Ascending aorta (tissue), 2 donors: Measurements from ENCODE around the gene GLO1. TPM values are rescaled to one million over a fixed set of nuclear protein-coding genes. Genes with fewer than 3 reads are reported as not detected.

Experiments
- DNase-seq, 2 donors: peaks; one replicate each; pipeline ENCODE4 v3.0.0-alpha.2; 2019; ENCODE audit warnings: low spot score in 2 of 2
- H3K27ac ChIP-seq, 2 donors: fragments of 200-600 bp; sonication (generic); one replicate each; pipeline ENCODE4 v1.5.1; 2016 to 2017; ENCODE audit warnings: mild to moderate bottlenecking in 1 of 2
- H3K27me3 ChIP-seq: fragments of 200-600 bp; sonication (generic); one replicate; pipeline ENCODE4 v1.5.1; 2017
- H3K36me3 ChIP-seq, 2 donors: fragments of 200-600 bp; sonication (generic); one replicate each; pipeline ENCODE4 v1.5.1; 2016
- H3K4me1 ChIP-seq, 2 donors: fragments of 200-600 bp; sonication (generic); one replicate each; pipeline ENCODE4 v1.5.1; 2016 to 2017; ENCODE audit warnings: mild to moderate bottlenecking in 1 of 2
- H3K4me3 ChIP-seq, 2 donors: fragments of 200-600 bp; sonication (generic); one replicate each; pipeline ENCODE4 v1.5.1; 2016 to 2017; ENCODE audit warnings: mild to moderate bottlenecking in 1 of 2
- H3K9me3 ChIP-seq, 2 donors: fragments of 200-600 bp; sonication (generic); one replicate each; pipeline ENCODE4 v1.5.1; 2016
- CTCF ChIP-seq, 3 experiments: fragments of 200-600 bp in 2 of 3; fragments of 450-650 bp in 1 of 3; sonication (generic) in 2 of 3; IDR thresholded peaks; one replicate each; pipeline ENCODE4 v1.5.1; 2016 to 2019; ENCODE audit warnings: antibody characterized with exemption in 3 of 3, mild to moderate bottlenecking in 1 of 3, moderate library complexity in 1 of 3
- intact Hi-C: fragments of 100-400 bp; cut with DNase I; formaldehyde crosslinking; loops from one replicate; pipeline ENCODE4 v1.15.1; 2023
- total RNA-seq: library from RNA; depleted of rRNA; stranded (reverse); fragments of >200 nt; gene quantifications from one replicate; pipeline ENCODE4 v1.1.0, GENCODE V29; 2016

GLO1 gene
- total RNA-seq, 1 donor from 2014 or later: 32.6 TPM

GRCh38 chr6:38715016-38715689, 12.2 kb upstream of the GLO1 start, which contains the start of gene DNAH8:
DNAH8 (plus strand) TSS chr6:38715311; CDS start chr6:38722810, 7,499 bp downstream.
- Histone ChIP-seq H3K27ac (no peak within 1 kb of the TSS), H3K36me3 (no peaks in the 10 kb centered on the region), H3K9me3 (no peaks in the 10 kb centered on the region), H3K4me1 (peaks cover 0 to 5% of the 10 kb centered on the region in 2 donors), H3K27me3 (no peaks in the 10 kb centered on the region), H3K4me3 (peak within 1 kb of the TSS; percentile 47 to 53)
- DNase-seq: no peak
- intact Hi-C loops: no loop called here
- no peak for TF ChIP-seq CTCF (IDR thresholded peaks at IDR 0.05)

GRCh38 chr6:38714239-38715015, 11.5 kb upstream of the GLO1 start:
- H3K27ac ChIP-seq: no peak overlapping the region
- H3K4me3 ChIP-seq: peak overlapping the region; percentile 47 to 53
- no peaks in the 10 kb centered on the region for H3K36me3 ChIP-seq
- H3K27me3 ChIP-seq: no peaks in the 10 kb centered on the region
- no peaks in the 10 kb centered on the region for H3K9me3 ChIP-seq
- peaks cover 0 to 5% of the 10 kb centered on the region in 2 donors for H3K4me1 ChIP-seq
- no peak for DNase-seq
- intact Hi-C loops: no loop called here
- no peak for TF ChIP-seq CTCF (IDR thresholded peaks at IDR 0.05)

GRCh38 chr6:38713812-38714211, 10.9 kb upstream of the GLO1 start:
- Histone ChIP-seq H3K4me3 (no peak overlapping the region), H3K9me3 (no peaks in the 10 kb centered on the region), H3K36me3 (no peaks in the 10 kb centered on the region), H3K4me1 (peaks cover 0 to 5% of the 10 kb centered on the region in 2 donors), H3K27ac (no peak overlapping the region), H3K27me3 (no peaks in the 10 kb centered on the region)
- TF ChIP-seq CTCF (IDR thresholded peaks at IDR 0.05): no peak
- intact Hi-C loops: no loop called here
- no peak for DNase-seq

GRCh38 chr6:38708496-38708895, 5.6 kb upstream of the GLO1 start:
- H3K27me3 ChIP-seq: no peaks in the 10 kb centered on the region
- no peak overlapping the region for H3K27ac ChIP-seq
- no peaks in the 10 kb centered on the region for H3K36me3 ChIP-seq
- no peaks in the 10 kb centered on the region for H3K9me3 ChIP-seq
- TF ChIP-seq CTCF (IDR thresholded peaks at IDR 0.05): no peak
- H3K4me3 ChIP-seq: no peak overlapping the region
- H3K4me1 ChIP-seq: no peaks in the 10 kb centered on the region
- intact Hi-C loops: loop anchor here (10.0 kb wide), 1 partner anchor 406 kb away; the partner anchor contains the start of gene SAYSD1
- no peak for DNase-seq

- TF ChIP-seq CTCF (IDR thresholded peaks at IDR 0.05): no peak
- no peaks in the 10 kb centered on the region for H3K9me3 ChIP-seq
- no peak for DNase-seq
- no peaks in the 10 kb centered on the region for H3K27me3 ChIP-seq
- H3K4me1 ChIP-seq: no peaks in the 10 kb centered on the region
- H3K4me3 ChIP-seq: no peak overlapping the region
- H3K36me3 ChIP-seq: no peaks in the 10 kb centered on the region
- H3K27ac ChIP-seq: no peak overlapping the region
- intact Hi-C loops: loop anchor here (10.0 kb wide), 1 partner anchor 409 kb away; the partner anchor contains the start of gene SAYSD1
Observed at GRCh38 chr6:38705924-38706323, 3.0 kb upstream of the GLO1 start.
